Skeletal muscle tissue (tissue), 4 donors: ENCODE measurements around the gene LPA. TPM values are rescaled to one million over a fixed set of nuclear protein-coding genes. Genes with fewer than 3 reads are reported as not detected.

Experiments used
- H3K27ac ChIP-seq: one replicate; pipeline ENCODE4 v1.7.0; 2013; ENCODE audit warnings: mild to moderate bottlenecking, low read depth, low read length, inconsistent platforms
- H3K27me3 ChIP-seq, 3 donors: one replicate each; pipeline ENCODE4 v1.7.0; 2013; ENCODE audit warnings: low read length in 3 of 3; ENCODE audit not compliant: control insufficient read depth in 3 of 3, insufficient read depth in 3 of 3
- H3K36me3 ChIP-seq, 3 donors: one replicate each; pipeline ENCODE4 v1.7.0; 2013; ENCODE audit warnings: low read length in 3 of 3; ENCODE audit not compliant: control insufficient read depth in 3 of 3, insufficient read depth in 3 of 3
- H3K4me1 ChIP-seq, 3 donors: one replicate each; pipeline ENCODE4 v1.7.0; 2013; ENCODE audit warnings: low read length in 3 of 3, mild to moderate bottlenecking in 3 of 3; ENCODE audit not compliant: control insufficient read depth in 3 of 3, insufficient read depth in 3 of 3
- H3K4me3 ChIP-seq, 3 donors: one replicate each; pipeline ENCODE4 v1.7.0; 2013; ENCODE audit warnings: low read length in 3 of 3
- H3K9ac ChIP-seq, 3 donors: one replicate each; pipeline ENCODE4 v1.7.0; 2013; ENCODE audit warnings: low read length in 3 of 3, mild to moderate bottlenecking in 3 of 3, moderate library complexity in 2 of 3, low read depth in 1 of 3
- H3K9me3 ChIP-seq, 3 donors: one replicate each; pipeline ENCODE4 v1.7.0; 2013; ENCODE audit warnings: low read length in 3 of 3; ENCODE audit not compliant: control insufficient read depth in 3 of 3
- total RNA-seq: library from RNA; depleted of rRNA; stranded (reverse); fragments of >200 nt; gene quantifications from one replicate; pipeline ENCODE4 v1.2.3, GENCODE V29; 2014
- donor health status: Osteomylitis.

The LPA gene
- total RNA-seq, 1 donor from 2014 or later, result not detected

DNA sequence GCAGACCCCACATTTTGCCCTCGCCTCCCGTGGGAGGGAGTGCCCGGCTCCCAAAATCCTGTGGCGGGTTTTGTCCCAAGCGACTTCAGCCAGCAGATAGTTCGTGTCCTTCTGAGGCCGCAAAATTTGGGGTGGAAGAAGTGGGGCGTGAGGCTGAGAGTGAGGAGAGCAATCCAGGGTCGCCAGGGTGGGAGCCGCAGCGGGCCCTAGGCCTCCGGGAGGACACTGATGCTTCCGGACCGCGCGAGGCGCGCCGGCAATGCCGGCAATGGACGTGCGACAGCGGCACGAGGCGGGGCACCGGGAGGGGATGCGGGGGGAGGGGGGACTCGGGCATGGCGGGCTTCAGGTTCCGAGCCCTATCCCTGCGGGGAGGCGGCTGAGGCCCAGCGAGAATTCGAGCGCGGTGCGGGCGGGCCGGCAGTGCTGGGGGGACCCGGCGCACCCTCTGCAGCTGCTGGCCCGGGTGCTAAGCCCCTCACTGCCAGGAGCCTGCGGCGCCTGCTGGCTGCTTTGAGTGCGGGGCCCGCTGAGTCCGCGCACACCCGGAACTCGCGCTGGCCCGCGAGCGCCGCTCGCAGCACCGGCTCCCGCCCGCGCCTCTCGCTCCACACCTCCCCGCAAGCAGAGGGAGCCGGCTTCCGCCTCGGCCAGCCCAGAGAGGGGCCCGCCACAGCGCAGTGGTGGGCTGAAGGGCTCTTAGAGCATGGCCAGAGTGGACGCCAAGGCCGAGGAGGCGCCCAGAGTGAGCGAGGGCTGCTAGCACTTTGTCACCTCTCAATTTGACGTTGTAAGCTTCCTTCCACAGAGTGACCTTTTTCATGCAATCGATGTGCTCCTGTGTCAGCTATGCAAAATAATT lies 143.8 kb downstream of the LPA start:
- Histone ChIP-seq H3K4me3 (peak overlapping the region; percentile 73 to 82 (median 80)), H3K36me3 (no peaks in the 10 kb centered on the region), H3K27me3 (no peaks in the 10 kb centered on the region), H3K9ac (peak overlapping the region in 2 of 3 donors; percentile 38 to 84), H3K9me3 (no peaks in the 10 kb centered on the region), H3K27ac (no peak overlapping the region), H3K4me1 (peaks cover 0 to 4% (median 3%) of the 10 kb centered on the region in 3 donors)

DNA sequence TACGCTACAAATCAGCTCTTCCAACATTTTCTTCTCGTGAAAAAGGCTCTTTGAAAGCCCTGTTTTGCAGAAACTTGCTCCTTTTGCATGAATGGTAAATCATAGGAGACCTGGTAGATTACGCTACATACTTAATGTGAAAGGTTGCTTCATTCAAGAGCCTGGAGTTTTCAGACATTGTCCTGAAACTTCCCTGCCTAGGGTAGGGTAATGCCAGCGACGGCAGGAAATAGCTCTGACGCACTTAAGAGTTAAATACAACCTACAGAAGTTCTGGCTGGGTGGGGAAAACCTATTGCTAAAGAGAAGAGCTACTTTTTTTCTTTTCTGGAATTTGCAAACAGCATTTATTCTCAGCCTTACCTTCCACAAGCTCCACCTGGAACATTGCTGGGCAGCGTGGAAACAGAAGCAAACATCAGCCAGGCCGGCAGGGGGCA lies 144.5 kb downstream of the LPA start:
- H3K4me3 ChIP-seq, result peak overlapping the region; percentile 73 to 82 (median 80)
- no peaks in the 10 kb centered on the region for H3K9me3 ChIP-seq
- H3K27me3 ChIP-seq, result no peaks in the 10 kb centered on the region
- H3K4me1 ChIP-seq, result peaks cover 0 to 4% (median 3%) of the 10 kb centered on the region in 3 donors
- H3K36me3 ChIP-seq, result no peaks in the 10 kb centered on the region
- no peak overlapping the region for H3K27ac ChIP-seq
- H3K9ac ChIP-seq, result peak overlapping the region in 2 of 3 donors; percentile 38 to 62

GRCh38 chr6:160519133-160519532 lies 144.9 kb downstream of the LPA start:
- no peaks in the 10 kb centered on the region for H3K36me3 ChIP-seq
- peaks cover 0 to 4% (median 3%) of the 10 kb centered on the region in 3 donors for H3K4me1 ChIP-seq
- no peaks in the 10 kb centered on the region for H3K27me3 ChIP-seq
- no peak overlapping the region for H3K4me3 ChIP-seq
- H3K9me3 ChIP-seq, result no peaks in the 10 kb centered on the region
- no peak overlapping the region for H3K9ac ChIP-seq
- H3K27ac ChIP-seq, result no peak overlapping the region

- H3K9me3 ChIP-seq, result no peaks in the 10 kb centered on the region
- H3K9ac ChIP-seq, result no peak overlapping the region
- H3K36me3 ChIP-seq, result no peaks in the 10 kb centered on the region
- H3K27me3 ChIP-seq, result no peaks in the 10 kb centered on the region
- no peak overlapping the region for H3K4me3 ChIP-seq
- H3K27ac ChIP-seq, result no peak overlapping the region
- H3K4me1 ChIP-seq, result no peaks in the 10 kb centered on the region
Observed at GRCh38 chr6:160513836-160514235, 150.2 kb downstream of the LPA start.

DNA sequence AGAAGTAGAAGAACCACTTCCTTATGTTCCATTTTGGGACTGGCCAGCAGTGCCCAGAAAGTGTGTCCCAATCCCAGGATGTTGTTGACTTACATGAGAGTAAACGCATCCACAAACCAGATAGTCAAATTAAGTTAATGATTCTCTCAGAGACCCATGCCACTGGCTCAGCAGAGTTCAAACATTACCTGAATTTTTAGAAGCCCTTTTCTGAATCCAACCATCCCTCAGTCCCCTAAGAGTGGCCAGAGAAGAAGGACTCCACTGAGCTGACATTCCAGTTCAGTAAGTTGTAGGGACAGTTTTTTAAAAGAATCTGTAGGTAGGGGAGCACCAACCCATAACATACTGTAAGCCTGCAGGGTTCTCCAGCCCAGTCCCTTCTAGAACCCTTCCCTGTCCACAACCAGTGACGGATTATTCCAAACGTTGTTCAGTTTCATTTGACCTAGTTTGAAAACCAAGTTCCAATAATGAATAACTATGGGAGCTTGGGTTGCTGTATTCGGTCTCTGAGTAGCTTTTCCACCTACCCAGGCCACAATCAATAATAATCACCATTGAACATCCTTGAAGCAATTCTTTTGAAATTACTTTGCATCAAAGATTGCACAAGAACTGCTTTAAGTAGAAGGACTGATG lies 153.0 kb downstream of the LPA start:
- Histone ChIP-seq H3K9me3 (no peaks in the 10 kb centered on the region), H3K27me3 (no peaks in the 10 kb centered on the region), H3K9ac (no peak overlapping the region), H3K27ac (no peak overlapping the region), H3K36me3 (no peaks in the 10 kb centered on the region), H3K4me1 (no peaks in the 10 kb centered on the region), H3K4me3 (no peak overlapping the region)

GRCh38 chr6:160510199-160510598 lies 153.9 kb downstream of the LPA start:
- no peak overlapping the region for H3K4me3 ChIP-seq
- no peaks in the 10 kb centered on the region for H3K27me3 ChIP-seq
- no peaks in the 10 kb centered on the region for H3K4me1 ChIP-seq

DNA sequence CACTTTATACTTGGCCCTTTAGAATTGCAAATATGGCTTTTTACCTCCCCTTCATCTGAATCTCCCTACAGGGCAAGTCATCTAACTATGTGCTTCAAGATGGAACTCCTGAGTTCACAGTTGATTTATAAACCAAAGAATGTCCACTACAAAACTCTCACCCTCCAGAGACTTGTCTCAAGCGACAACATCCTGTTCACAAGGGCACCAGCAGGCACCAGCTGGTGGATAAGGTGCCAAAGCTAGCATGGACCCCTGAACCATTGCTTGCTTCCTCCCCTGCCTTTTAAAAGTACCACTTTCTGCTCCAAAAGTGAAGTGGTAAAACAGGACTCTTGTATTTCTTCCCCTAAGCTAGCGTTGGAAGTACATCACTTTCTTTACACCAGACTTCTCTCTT lies 154.5 kb downstream of the LPA start:
- H3K27me3 ChIP-seq, result no peaks in the 10 kb centered on the region
- H3K9me3 ChIP-seq, result no peaks in the 10 kb centered on the region
- H3K4me3 ChIP-seq, result no peak overlapping the region
- H3K27ac ChIP-seq, result no peak overlapping the region
- H3K36me3 ChIP-seq, result no peaks in the 10 kb centered on the region
- H3K4me1 ChIP-seq, result no peaks in the 10 kb centered on the region
- H3K9ac ChIP-seq, result no peak overlapping the region

More at GRCh38 chr6:160510199-160510598, 153.9 kb downstream of the LPA start:
- no peak overlapping the region for H3K9ac ChIP-seq
- no peaks in the 10 kb centered on the region for H3K36me3 ChIP-seq
- no peaks in the 10 kb centered on the region for H3K9me3 ChIP-seq
- H3K27ac ChIP-seq, result no peak overlapping the region

DNA sequence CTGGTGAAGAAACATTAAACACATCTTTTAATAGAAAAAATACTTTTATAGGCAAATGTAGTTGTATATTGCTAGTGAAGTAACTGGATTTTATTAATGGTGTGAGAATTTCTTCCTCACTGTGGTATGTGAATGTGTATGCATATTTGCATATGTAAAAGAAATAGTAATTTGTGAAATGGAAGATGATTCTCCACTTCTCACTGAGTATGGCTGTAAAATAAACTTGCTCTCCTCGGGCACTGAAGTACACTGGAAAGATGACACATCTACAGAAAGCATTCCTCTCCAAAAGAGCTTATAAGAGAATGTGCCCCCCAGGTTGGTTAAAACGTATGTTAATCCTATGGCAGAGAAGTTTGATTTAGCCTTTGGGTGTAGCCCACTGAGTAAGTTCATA lies 155.5 kb downstream of the LPA start:
- Histone ChIP-seq H3K4me1 (no peaks in the 10 kb centered on the region), H3K9me3 (peaks cover 0 to 6% (median 0%) of the 10 kb centered on the region in 3 donors), H3K27ac (no peak overlapping the region), H3K4me3 (no peak overlapping the region), H3K9ac (no peak overlapping the region), H3K36me3 (no peaks in the 10 kb centered on the region), H3K27me3 (no peaks in the 10 kb centered on the region)

DNA sequence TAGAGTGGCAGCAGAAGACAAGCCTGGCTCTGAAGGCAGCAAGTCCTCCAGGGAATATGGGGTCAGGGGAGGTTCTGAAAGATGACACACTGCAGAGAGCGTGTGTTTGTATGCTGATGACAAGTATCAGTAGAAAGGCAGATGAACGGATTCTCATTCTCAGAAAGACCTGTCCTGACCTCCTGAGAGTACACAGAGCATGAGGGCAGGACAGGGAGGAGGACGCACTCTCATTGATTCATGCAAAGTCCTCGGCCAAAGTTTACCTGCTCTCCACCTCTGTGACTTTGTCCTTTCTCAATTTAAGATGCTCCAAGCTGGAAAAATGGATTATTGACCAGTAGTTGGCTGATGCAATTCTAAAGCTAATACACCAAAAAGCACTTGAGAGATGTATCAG lies 156.7 kb downstream of the LPA start:
- peaks cover 0 to 7% (median 0%) of the 10 kb centered on the region in 3 donors for H3K9me3 ChIP-seq
- no peaks in the 10 kb centered on the region for H3K36me3 ChIP-seq
- H3K4me3 ChIP-seq, result no peak overlapping the region
- no peak overlapping the region for H3K9ac ChIP-seq
- no peak overlapping the region for H3K27ac ChIP-seq
- H3K4me1 ChIP-seq, result no peaks in the 10 kb centered on the region
- no peaks in the 10 kb centered on the region for H3K27me3 ChIP-seq

- H3K9me3 ChIP-seq, result peaks cover 0 to 7% (median 0%) of the 10 kb centered on the region in 3 donors
- no peak overlapping the region for H3K9ac ChIP-seq
- no peaks in the 10 kb centered on the region for H3K36me3 ChIP-seq
- no peaks in the 10 kb centered on the region for H3K27me3 ChIP-seq
- H3K4me3 ChIP-seq, result no peak overlapping the region
- no peak overlapping the region for H3K27ac ChIP-seq
- H3K4me1 ChIP-seq, result no peaks in the 10 kb centered on the region
Observed at GRCh38 chr6:160505970-160506369, 158.1 kb downstream of the LPA start.
